MM.1S (cell line): Measurements from ENCODE around the gene MBP.

ENCODE experiments used
- CTCF ChIP-seq: fragments of 300-600 bp; sonication (generic); IDR thresholded peaks from 2 replicates; pipeline ENCODE4 v1.5.1; 2016; ENCODE audit warnings: antibody characterized with exemption, low read length, mixed read lengths
- EZH2 ChIP-seq: fragments of 300-600 bp; sonication (generic); optimal IDR thresholded peaks from 2 replicates; pipeline ENCODE3; 2017; ENCODE audit warnings: low read depth, mild to moderate bottlenecking, antibody characterized with exemption, low read length, mixed read lengths
- EZH2phosphoT487 ChIP-seq: fragments of 300-600 bp; sonication (generic); IDR thresholded peaks from 2 replicates; pipeline ENCODE4 v1.6.1; 2018; ENCODE audit warnings: antibody characterized with exemption, low read length

GRCh38 chr18:77084688-77085035, 47.9 kb downstream of the MBP start:
- TF ChIP-seq CTCF (no peak), EZH2phosphoT487 (no peak), EZH2 (no peak)
